Uterus (tissue), 4 donors: ENCODE data around the gene ANO7. TPM values are rescaled to one million over a fixed set of nuclear protein-coding genes. Genes with fewer than 3 reads are reported as not detected.

Source experiments
- DNase-seq, 2 donors: peaks; one replicate each; pipeline ENCODE4 v3.0.0-alpha.2; 2019 to 2020
- H3K27ac ChIP-seq, 2 donors: fragments of 200-600 bp; sonication (generic); 1 replicate in 1 of 2; 2 replicates in 1 of 2; pipeline ENCODE4 v1.5.1; 2016 to 2018
- H3K27me3 ChIP-seq, 2 donors: fragments of 200-600 bp; sonication (generic); one replicate each; pipeline ENCODE4 v1.5.1; 2018 to 2019; ENCODE audit warnings: control low read depth in 1 of 2
- H3K36me3 ChIP-seq, 2 donors: fragments of 200-600 bp; sonication (generic); one replicate each; pipeline ENCODE4 v1.5.1; 2019; ENCODE audit warnings: control low read depth in 1 of 2
- H3K4me1 ChIP-seq, 2 donors: fragments of 200-600 bp; sonication (generic); one replicate each; pipeline ENCODE4 v1.5.1; 2018 to 2019; ENCODE audit warnings: control low read depth in 1 of 2
- H3K4me3 ChIP-seq, 2 donors: fragments of 200-600 bp; sonication (generic); 1 replicate in 1 of 2; 2 replicates in 1 of 2; pipeline ENCODE4 v1.5.1; 2018 to 2019; ENCODE audit warnings: mild to moderate bottlenecking in 1 of 2
- H3K9me3 ChIP-seq, 2 donors: fragments of 200-600 bp; sonication (generic); one replicate each; pipeline ENCODE4 v1.5.1; 2019; ENCODE audit warnings: control low read depth in 1 of 2
- POLR2A ChIP-seq, 2 donors: fragments of 450-650 bp; IDR thresholded peaks; one replicate each; pipeline ENCODE4 v1.6.1; 2016; ENCODE audit warnings: antibody characterized with exemption in 2 of 2, mild to moderate bottlenecking in 1 of 2, moderate library complexity in 1 of 2
- intact Hi-C: fragments of 100-400 bp; cut with DNase I; formaldehyde crosslinking; loops from one replicate; pipeline ENCODE4 v1.15.1; 2023; ENCODE audit warnings: low total_unique reads
- total RNA-seq, 4 donors: library from RNA; depleted of rRNA in 3 of 4; stranded (reverse); fragments of >200 nt in 3 of 4; gene quantifications; one replicate each; pipeline versions ENCODE4 v1.1.0 to v1.2.4, GENCODE V29; 2014 to 2023
- TF ChIP-seq, protein P1 (sequence below), 4 experiments: fragments of 200-600 bp in 2 of 4; fragments of 450-650 bp in 2 of 4; sonication (generic) in 2 of 4; IDR thresholded peaks; one replicate each; pipeline ENCODE4 v1.5.1; 2016 to 2019; ENCODE audit warnings: antibody characterized with exemption in 4 of 4, mild to moderate bottlenecking in 2 of 4, moderate library complexity in 1 of 4
- donor health status: DM: yes; HTN: yes; CAD: no.

ANO7 gene
- total RNA-seq, 4 donors from 2014 or later, result under 0.01 to 3.8 (median 0.21) TPM; not detected in 1

- Histone ChIP-seq H3K36me3 (no peaks in the 10 kb centered on the region), H3K9me3 (no peaks in the 10 kb centered on the region), H3K4me1 (no peaks in the 10 kb centered on the region), H3K4me3 (no peak overlapping the region), H3K27me3 (no peaks in the 10 kb centered on the region), H3K27ac (no peak overlapping the region)
- intact Hi-C loops, result no loop called here
- no peak for TF ChIP-seq POLR2A (IDR thresholded peaks at IDR 0.05)
- TF ChIP-seq, protein P1, sequence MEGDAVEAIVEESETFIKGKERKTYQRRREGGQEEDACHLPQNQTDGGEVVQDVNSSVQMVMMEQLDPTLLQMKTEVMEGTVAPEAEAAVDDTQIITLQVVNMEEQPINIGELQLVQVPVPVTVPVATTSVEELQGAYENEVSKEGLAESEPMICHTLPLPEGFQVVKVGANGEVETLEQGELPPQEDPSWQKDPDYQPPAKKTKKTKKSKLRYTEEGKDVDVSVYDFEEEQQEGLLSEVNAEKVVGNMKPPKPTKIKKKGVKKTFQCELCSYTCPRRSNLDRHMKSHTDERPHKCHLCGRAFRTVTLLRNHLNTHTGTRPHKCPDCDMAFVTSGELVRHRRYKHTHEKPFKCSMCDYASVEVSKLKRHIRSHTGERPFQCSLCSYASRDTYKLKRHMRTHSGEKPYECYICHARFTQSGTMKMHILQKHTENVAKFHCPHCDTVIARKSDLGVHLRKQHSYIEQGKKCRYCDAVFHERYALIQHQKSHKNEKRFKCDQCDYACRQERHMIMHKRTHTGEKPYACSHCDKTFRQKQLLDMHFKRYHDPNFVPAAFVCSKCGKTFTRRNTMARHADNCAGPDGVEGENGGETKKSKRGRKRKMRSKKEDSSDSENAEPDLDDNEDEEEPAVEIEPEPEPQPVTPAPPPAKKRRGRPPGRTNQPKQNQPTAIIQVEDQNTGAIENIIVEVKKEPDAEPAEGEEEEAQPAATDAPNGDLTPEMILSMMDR (IDR thresholded peaks at IDR 0.05), result no peak
- DNase-seq, result no peak
Observed at GRCh38 chr2:241213041-241213440, 24.6 kb downstream of the ANO7 start.

DNA sequence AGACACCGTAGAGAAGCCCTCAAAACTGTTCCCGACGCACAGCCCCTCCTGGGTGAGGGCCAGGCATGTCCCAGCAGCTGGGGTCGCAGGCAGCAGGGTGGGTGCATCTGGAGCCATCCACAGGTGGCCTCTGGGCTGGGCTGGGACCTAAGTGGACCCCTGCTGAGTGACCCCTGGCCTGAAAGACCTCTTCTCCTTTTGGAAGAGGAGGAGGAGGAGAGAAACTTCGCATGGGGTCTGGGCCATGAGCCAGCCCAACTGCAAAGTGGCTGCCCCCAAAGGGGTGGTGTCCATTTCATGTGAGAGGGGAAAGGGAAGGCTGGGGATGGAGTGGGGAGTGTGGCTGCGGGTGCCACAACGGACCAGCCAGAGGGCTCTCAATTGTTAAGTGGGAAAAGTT, 25.1 kb downstream of the ANO7 start:
- Histone ChIP-seq H3K36me3 (no peaks in the 10 kb centered on the region), H3K9me3 (no peaks in the 10 kb centered on the region), H3K4me1 (no peaks in the 10 kb centered on the region), H3K27ac (no peak overlapping the region), H3K27me3 (no peaks in the 10 kb centered on the region), H3K4me3 (no peak overlapping the region)
- TF ChIP-seq, protein P1 (IDR thresholded peaks at IDR 0.05), result no peak
- no peak for TF ChIP-seq POLR2A (IDR thresholded peaks at IDR 0.05)
- DNase-seq, result no peak
- intact Hi-C loops, result no loop called here

DNA sequence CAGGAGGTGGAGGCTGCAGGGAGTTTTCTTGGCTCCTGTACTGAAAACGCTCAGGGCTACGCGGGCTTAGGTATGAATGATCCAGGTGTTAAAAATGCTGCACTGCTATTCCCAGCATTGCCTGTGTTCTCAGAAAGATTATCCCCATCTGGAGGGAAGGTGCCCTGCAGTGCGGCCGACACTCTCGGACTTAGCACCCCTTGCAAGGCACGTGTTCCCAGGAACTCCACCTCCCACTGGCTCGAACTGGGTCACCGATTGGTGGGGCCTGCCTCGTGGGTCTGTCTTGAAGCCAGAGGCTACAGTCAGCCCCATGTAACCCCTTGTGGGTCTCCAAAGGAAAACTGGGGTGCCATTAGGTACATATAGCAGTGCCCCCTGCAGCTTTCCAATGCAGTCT, 25.7 kb downstream of the ANO7 start:
- Histone ChIP-seq H3K27ac (no peak overlapping the region), H3K4me1 (peaks cover 0 to 4% of the 10 kb centered on the region in 2 donors), H3K36me3 (no peaks in the 10 kb centered on the region), H3K27me3 (no peaks in the 10 kb centered on the region), H3K4me3 (no peak overlapping the region), H3K9me3 (no peaks in the 10 kb centered on the region)
- intact Hi-C loops, result no loop called here
- TF ChIP-seq POLR2A (IDR thresholded peaks at IDR 0.05), result no peak
- TF ChIP-seq, protein P1 (IDR thresholded peaks at IDR 0.05), result no peak
- no peak for DNase-seq

- TF ChIP-seq, protein P1 (IDR thresholded peaks at IDR 0.05), result no peak
- no peak for TF ChIP-seq POLR2A (IDR thresholded peaks at IDR 0.05)
- no peak for DNase-seq
- Histone ChIP-seq H3K36me3 (no peaks in the 10 kb centered on the region), H3K27me3 (no peaks in the 10 kb centered on the region), H3K4me1 (peaks cover 0 to 4% of the 10 kb centered on the region in 2 donors), H3K9me3 (no peaks in the 10 kb centered on the region), H3K27ac (no peak overlapping the region), H3K4me3 (no peak overlapping the region)
- intact Hi-C loops, result no loop called here
Observed at GRCh38 chr2:241214766-241215165, 26.3 kb downstream of the ANO7 start.

- intact Hi-C loops, result no loop called here
- TF ChIP-seq POLR2A (IDR thresholded peaks at IDR 0.05), result no peak
- TF ChIP-seq, protein P1 (IDR thresholded peaks at IDR 0.05), result no peak
- no peak for DNase-seq
- H3K4me3 ChIP-seq, result no peak overlapping the region
- no peaks in the 10 kb centered on the region for H3K9me3 ChIP-seq
- no peaks in the 10 kb centered on the region for H3K36me3 ChIP-seq
- no peak overlapping the region for H3K27ac ChIP-seq
- peaks cover 0 to 4% of the 10 kb centered on the region in 2 donors for H3K4me1 ChIP-seq
- no peaks in the 10 kb centered on the region for H3K27me3 ChIP-seq
Observed at GRCh38 chr2:241215421-241215820, 26.9 kb downstream of the ANO7 start.
